GM23248 (cell line): ENCODE results near the gene PPP1R9A.
A peak's percentile ranks its signal among the peaks of the same experiment; 100 is the strongest.

Source experiments
- EZH2 ChIP-seq: fragments of 200-600 bp; sonication (generic); IDR thresholded peaks from 2 replicates; pipeline ENCODE4 v1.6.1; 2018; ENCODE audit warnings: antibody characterized with exemption, mild to moderate bottlenecking; ENCODE audit not compliant: insufficient read depth, poor library complexity, severe bottlenecking
- EZH2phosphoT487 ChIP-seq: fragments of 200-600 bp; sonication (generic); IDR thresholded peaks from 2 replicates; pipeline ENCODE4 v1.6.1; 2018; ENCODE audit warnings: antibody characterized with exemption, moderate library complexity, mild to moderate bottlenecking, low read depth; ENCODE audit not compliant: insufficient read depth

DNA sequence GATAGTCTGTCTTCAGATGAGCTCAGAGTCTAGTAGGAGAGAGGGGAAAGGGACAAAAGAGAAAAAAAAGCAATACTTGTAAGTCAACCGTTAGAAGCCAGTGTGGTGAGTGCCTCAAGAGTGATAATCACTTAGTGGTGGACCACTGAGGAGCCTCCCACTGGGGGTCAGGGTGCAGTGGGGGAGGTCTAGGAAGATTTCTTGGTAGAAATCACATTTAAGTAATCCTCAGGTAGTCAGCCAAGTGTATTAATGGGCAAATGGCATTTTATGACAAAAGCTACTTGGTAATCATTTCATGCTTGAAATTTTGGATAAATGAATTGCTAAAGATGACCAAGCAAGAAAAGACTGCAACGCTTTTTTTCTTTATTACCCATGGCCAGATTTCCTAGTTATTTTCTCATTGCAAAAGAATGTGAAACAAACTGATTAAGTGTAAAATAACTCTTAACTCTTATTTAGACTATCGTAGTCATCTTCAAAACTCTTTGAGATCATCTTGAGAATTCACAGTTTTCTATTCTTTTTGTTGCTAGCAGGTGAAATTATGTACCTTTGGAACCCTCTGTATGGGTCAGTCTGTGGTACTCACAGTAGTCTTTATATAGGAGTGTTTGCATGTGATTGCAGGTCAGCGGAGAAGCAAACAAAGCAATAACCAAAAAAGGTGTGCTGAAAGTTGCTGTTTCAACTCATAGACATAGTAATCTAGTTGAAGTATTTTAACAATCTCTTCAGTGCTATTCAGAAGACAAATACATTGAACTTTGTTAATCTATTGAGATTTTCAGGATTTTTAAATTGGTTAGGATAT lies 63.9 kb downstream of the PPP1R9A start:
- TF ChIP-seq EZH2 (no peak), EZH2phosphoT487 (0 out of 2 replicates have a peak, but pooled peaks have one; percentile 53)
